GM03348 (cell line): ENCODE results near the gene MED12L.

ENCODE experiments used
- DNase-seq: peaks from one replicate; pipeline ENCODE4 v3.0.0; 2012; ENCODE audit warnings: low spot score

The MED12L gene

GRCh38 chr3:151133917-151134450 lies 48.5 kb downstream of the MED12L start:
- no peak for DNase-seq

- no peak for DNase-seq
Measured at GRCh38 chr3:151135541-151136337, 50.3 kb downstream of the MED12L start.

- DNase-seq = no peak
Measured at GRCh38 chr3:151142929-151143328, 57.5 kb downstream of the MED12L start.

GRCh38 chr3:151144016-151144415 lies 58.6 kb downstream of the MED12L start:
- DNase-seq = no peak

- DNase-seq = no peak
Measured at GRCh38 chr3:151144760-151145159, 59.3 kb downstream of the MED12L start.

- DNase-seq = no peak
Measured at GRCh38 chr3:151145713-151146070, 60.2 kb downstream of the MED12L start.

- peak; percentile 82 for DNase-seq
Measured at GRCh38 chr3:151146071-151146730, 60.7 kb downstream of the MED12L start.

- no peak for DNase-seq
Measured at GRCh38 chr3:151146731-151147091, 61.2 kb downstream of the MED12L start.

- no peak for DNase-seq
Measured at GRCh38 chr3:151147299-151147698, 61.8 kb downstream of the MED12L start.

- no peak for DNase-seq
Measured at GRCh38 chr3:151152455-151153079, 67.1 kb downstream of the MED12L start.

- DNase-seq = no peak
Measured at GRCh38 chr3:151154566-151154965, 69.1 kb downstream of the MED12L start.

- no peak for DNase-seq
Measured at GRCh38 chr3:151155409-151156128, 70.1 kb downstream of the MED12L start.

GRCh38 chr3:151156618-151157216 lies 71.3 kb downstream of the MED12L start:
- peak; percentile 61 for DNase-seq

- DNase-seq = no peak
Measured at GRCh38 chr3:151159806-151160205, 74.3 kb downstream of the MED12L start.

- no peak for DNase-seq
Measured at GRCh38 chr3:151165226-151165625, 79.8 kb downstream of the MED12L start.

- no peak for DNase-seq
Measured at GRCh38 chr3:151166161-151166560, 80.7 kb downstream of the MED12L start.

GRCh38 chr3:151168269-151169094 lies 83.0 kb downstream of the MED12L start:
- DNase-seq = peak; percentile 83

- DNase-seq = no peak
Measured at GRCh38 chr3:151169262-151169947, 83.9 kb downstream of the MED12L start.

- peak; percentile 62 for DNase-seq
Measured at GRCh38 chr3:151169948-151170679, 84.7 kb downstream of the MED12L start.
